B cell (primary cell): ENCODE measurements around the gene DHRS7. TPM values are rescaled to one million over a fixed set of nuclear protein-coding genes. Genes with fewer than 3 reads are reported as not detected.

ENCODE experiments used
- ATAC-seq: fragments of 200-7000 bp; cut with Tn5 transposase; one replicate; pipeline ENCODE4 v1.10.0; 2021; ENCODE audit warnings: low read depth, mild to moderate bottlenecking, moderate number of reproducible peaks, moderate library complexity
- CTCF ChIA-PET: fragments of 350-600 bp; sonication (Branson Sonifier 250); formaldehyde crosslinking; loops from one replicate; lab custom pipeline; 2021; ENCODE audit warnings: antibody characterized with exemption, inconsistent platforms; lab: Charles Lee
- POLR2A ChIA-PET: fragments of 350-600 bp; sonication (Branson Sonifier 250); formaldehyde crosslinking; loops from one replicate; lab custom pipeline; 2021; ENCODE audit warnings: antibody characterized with exemption; lab: Charles Lee
- DNase-seq: peaks from one replicate; pipeline ENCODE4 v3.0.0; 2013
- H2AFZ ChIP-seq: 2 replicates; pipeline ENCODE4 v1.6.1; 2012; ENCODE audit warnings: mild to moderate bottlenecking, low read depth, low read length; ENCODE audit not compliant: insufficient read depth, poor library complexity, severe bottlenecking
- H3K27ac ChIP-seq, 2 donors: 1 replicate in 1 of 2; 2 replicates in 1 of 2; pipeline ENCODE4 v1.5.1; 2012 to 2013; ENCODE audit warnings: low read length in 2 of 2, mild to moderate bottlenecking in 2 of 2, moderate library complexity in 1 of 2
- H3K27me3 ChIP-seq, 4 experiments: fragments of 200-600 bp in 1 of 4; sonication (generic) in 1 of 4; replicated peaks in 1 of 4; 1 replicate in 2 of 4; 2 replicates in 2 of 4; pipeline versions ENCODE4 v1.6.1 to v1.7.0; 2013 to 2016; ENCODE audit warnings: low read length in 3 of 4, mild to moderate bottlenecking in 2 of 4, mixed read lengths in 1 of 4, moderate library complexity in 1 of 4; ENCODE audit not compliant: insufficient read depth in 4 of 4, control insufficient read depth in 3 of 4; ENCODE audit errors: control extremely low read depth in 1 of 4
- H3K36me3 ChIP-seq, 2 experiments: replicated peaks in 1 of 2; 1 replicate in 1 of 2; 2 replicates in 1 of 2; pipeline versions ENCODE4 v1.6.1 to v1.7.1; 2013; ENCODE audit warnings: low read length in 1 of 2; ENCODE audit not compliant: insufficient read depth in 2 of 2, control insufficient read depth in 1 of 2; ENCODE audit errors: control extremely low read depth in 1 of 2, extremely low read depth in 1 of 2
- H3K4me1 ChIP-seq, 2 donors: fragments of 200-600 bp in 1 of 2; sonication (generic) in 1 of 2; 1 replicate in 1 of 2; 2 replicates in 1 of 2; pipeline versions ENCODE4 v1.5.1 to v1.6.1; 2013 to 2017; ENCODE audit warnings: low read length in 2 of 2; ENCODE audit not compliant: control insufficient read depth in 2 of 2, insufficient read depth in 2 of 2
- H3K4me2 ChIP-seq: replicated peaks from 2 replicates; pipeline ENCODE3; 2012; ENCODE audit warnings: mild to moderate bottlenecking, low read depth, low read length; ENCODE audit not compliant: poor library complexity, severe bottlenecking
- H3K4me3 ChIP-seq, 5 experiments: fragments of 200-600 bp in 1 of 5; sonication (generic) in 1 of 5; 1 replicate in 3 of 5; 2 replicates in 2 of 5; pipeline versions ENCODE4 v1.5.1 to v1.7.0; 2011 to 2016; ENCODE audit warnings: low read length in 4 of 5, mild to moderate bottlenecking in 4 of 5, low read depth in 2 of 5, control low read depth in 1 of 5, moderate library complexity in 1 of 5; ENCODE audit not compliant: insufficient read depth in 1 of 5; ENCODE audit errors: control extremely low read depth in 1 of 5, extremely low read depth in 1 of 5
- H3K79me2 ChIP-seq: fragments of 200-600 bp; sonication (generic); one replicate; pipeline ENCODE4 v1.6.0; 2016; ENCODE audit warnings: low read length; ENCODE audit not compliant: control insufficient read depth, insufficient read depth
- H3K9ac ChIP-seq: fragments of 200-600 bp; sonication (generic); 2 replicates; pipeline ENCODE4 v1.6.1; 2017; ENCODE audit warnings: mild to moderate bottlenecking, low read length, moderate library complexity
- H3K9me3 ChIP-seq, 3 donors: one replicate each; pipeline versions ENCODE4 v1.6.1 to v1.7.1; 2013; ENCODE audit warnings: low read length in 2 of 3; ENCODE audit not compliant: control insufficient read depth in 2 of 3, insufficient read depth in 1 of 3; ENCODE audit errors: control extremely low read depth in 1 of 3
- H4K20me1 ChIP-seq: 2 replicates; pipeline ENCODE4 v1.6.0; 2012; ENCODE audit warnings: mild to moderate bottlenecking, low read length; ENCODE audit not compliant: insufficient read depth, control insufficient read depth, poor library complexity, severe bottlenecking
- H3K27ac Mint-ChIP-seq: one replicate; pipeline ENCODE4 v1.8.0; 2021; ENCODE audit warnings: mixed read lengths
- H3K27me3 Mint-ChIP-seq: one replicate; pipeline ENCODE4 v1.8.0; 2021; ENCODE audit warnings: mixed read lengths
- H3K4me1 Mint-ChIP-seq: one replicate; pipeline ENCODE4 v1.8.0; 2021; ENCODE audit warnings: mixed read lengths
- H3K4me3 Mint-ChIP-seq: one replicate; pipeline ENCODE4 v1.8.0; 2021; ENCODE audit warnings: mixed read lengths
- H3K9me3 Mint-ChIP-seq: one replicate; pipeline ENCODE4 v1.8.0; 2022; ENCODE audit warnings: mixed read lengths; ENCODE audit not compliant: insufficient read depth
- EZH2 ChIP-seq: IDR thresholded peaks from 2 replicates; pipeline ENCODE4 v1.6.1; 2012; ENCODE audit warnings: borderline replicate concordance, low read depth, mild to moderate bottlenecking, moderate library complexity, low read length; ENCODE audit not compliant: insufficient read depth, poor library complexity, severe bottlenecking
- WGBS: methylation state at CpG from one replicate; pipeline ENCODE4 v1.1.5; 2013; ENCODE audit warnings: missing lambda C conversion rate; ENCODE audit not compliant: insufficient coverage; 5-methylcytosine and 5-hydroxymethylcytosine counted together
- intact Hi-C: fragments of 100-400 bp; cut with micrococcal nuclease; formaldehyde crosslinking; loops from one replicate; pipeline ENCODE4 v1.10.0; 2022
- polyA plus RNA-seq: library from polyadenylated mRNA; depleted of rRNA; stranded (reverse); fragments of >200 nt; gene quantifications from 2 replicates; pipeline ENCODE4 v1.2.3, GENCODE V29; 2012
- total RNA-seq, 2 donors: library from RNA; stranded (reverse); fragments of 120-200 nt in 1 of 2; gene quantifications; 1 replicate in 1 of 2; 2 replicates in 1 of 2; pipeline versions ENCODE4 v1.2.3 to v1.2.4, GENCODE V29; 2013 to 2022
- TF ChIP-seq, protein P1 (sequence below): fragments of 200-600 bp; IDR thresholded peaks from one replicate; pipeline ENCODE4 v1.8.0; 2022; ENCODE audit warnings: antibody characterized with exemption, mild to moderate bottlenecking

Gene DHRS7
- total and polyA plus RNA-seq, 2 donors (not counting 1 experiment from before 2014, with no cell fraction given): 25.0 to 47.5 TPM

DNA sequence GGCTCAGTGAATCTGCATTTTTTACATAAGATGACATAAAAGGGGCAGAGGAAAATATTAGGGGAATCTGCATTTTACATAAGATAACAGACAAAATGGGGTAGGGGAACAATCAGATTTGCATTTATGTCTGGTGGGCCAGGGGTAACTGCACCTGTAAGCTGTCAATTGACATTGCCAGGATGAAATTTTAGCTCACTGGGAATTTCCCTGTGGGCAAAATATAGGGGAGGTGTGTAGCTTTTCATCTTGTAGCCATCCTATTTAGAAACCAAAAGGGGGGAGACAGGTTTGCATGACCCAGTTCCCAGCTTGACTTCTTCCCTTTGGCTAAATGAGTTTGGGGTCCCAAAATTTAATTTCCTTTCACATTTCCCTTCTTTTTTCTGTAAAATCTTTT is 70.0 kb downstream of the DHRS7 start:
- ChIA-PET CTCF (interaction anchor here (1.1 kb wide), 1 partner anchor 125 kb away, joined by 3 read pairs; no protein-coding TSS in a partner anchor), POLR2A (no interaction called here)
- H3K27me3 ChIP-seq: no peaks in the 10 kb centered on the region
- H3K79me2 ChIP-seq: peaks cover 73% of the 10 kb centered on the region
- no peak overlapping the region for H3K4me2 ChIP-seq
- no peaks in the 10 kb centered on the region for H4K20me1 ChIP-seq
- H3K9ac ChIP-seq: no peak overlapping the region
- no peak overlapping the region for H2AFZ ChIP-seq
- Mint-ChIP-seq H3K27me3 (no peaks in the 10 kb centered on the region), H3K4me3 (no peak overlapping the region), H3K4me1 (peaks cover 44% of the 10 kb centered on the region), H3K9me3 (no peaks in the 10 kb centered on the region), H3K27ac (no peak overlapping the region)
- H3K36me3 ChIP-seq: peaks cover 0 to 4% of the 10 kb centered on the region in 2 experiments
- no peak overlapping the region for H3K4me3 ChIP-seq
- ATAC-seq (no peak), DNase-seq (peak; percentile 36)
- H3K9me3 ChIP-seq: no peaks in the 10 kb centered on the region
- H3K4me1 ChIP-seq: peaks cover 19 to 21% of the 10 kb centered on the region in 2 donors
- TF ChIP-seq EZH2: no peak
- TF ChIP-seq, protein P1, sequence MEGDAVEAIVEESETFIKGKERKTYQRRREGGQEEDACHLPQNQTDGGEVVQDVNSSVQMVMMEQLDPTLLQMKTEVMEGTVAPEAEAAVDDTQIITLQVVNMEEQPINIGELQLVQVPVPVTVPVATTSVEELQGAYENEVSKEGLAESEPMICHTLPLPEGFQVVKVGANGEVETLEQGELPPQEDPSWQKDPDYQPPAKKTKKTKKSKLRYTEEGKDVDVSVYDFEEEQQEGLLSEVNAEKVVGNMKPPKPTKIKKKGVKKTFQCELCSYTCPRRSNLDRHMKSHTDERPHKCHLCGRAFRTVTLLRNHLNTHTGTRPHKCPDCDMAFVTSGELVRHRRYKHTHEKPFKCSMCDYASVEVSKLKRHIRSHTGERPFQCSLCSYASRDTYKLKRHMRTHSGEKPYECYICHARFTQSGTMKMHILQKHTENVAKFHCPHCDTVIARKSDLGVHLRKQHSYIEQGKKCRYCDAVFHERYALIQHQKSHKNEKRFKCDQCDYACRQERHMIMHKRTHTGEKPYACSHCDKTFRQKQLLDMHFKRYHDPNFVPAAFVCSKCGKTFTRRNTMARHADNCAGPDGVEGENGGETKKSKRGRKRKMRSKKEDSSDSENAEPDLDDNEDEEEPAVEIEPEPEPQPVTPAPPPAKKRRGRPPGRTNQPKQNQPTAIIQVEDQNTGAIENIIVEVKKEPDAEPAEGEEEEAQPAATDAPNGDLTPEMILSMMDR: no peak
- intact Hi-C loops: loop anchor here (10.0 kb wide), 1 partner anchor 630 kb away; the partner anchor contains the start of gene SIX4
- no peak overlapping the region for H3K27ac ChIP-seq

DNA sequence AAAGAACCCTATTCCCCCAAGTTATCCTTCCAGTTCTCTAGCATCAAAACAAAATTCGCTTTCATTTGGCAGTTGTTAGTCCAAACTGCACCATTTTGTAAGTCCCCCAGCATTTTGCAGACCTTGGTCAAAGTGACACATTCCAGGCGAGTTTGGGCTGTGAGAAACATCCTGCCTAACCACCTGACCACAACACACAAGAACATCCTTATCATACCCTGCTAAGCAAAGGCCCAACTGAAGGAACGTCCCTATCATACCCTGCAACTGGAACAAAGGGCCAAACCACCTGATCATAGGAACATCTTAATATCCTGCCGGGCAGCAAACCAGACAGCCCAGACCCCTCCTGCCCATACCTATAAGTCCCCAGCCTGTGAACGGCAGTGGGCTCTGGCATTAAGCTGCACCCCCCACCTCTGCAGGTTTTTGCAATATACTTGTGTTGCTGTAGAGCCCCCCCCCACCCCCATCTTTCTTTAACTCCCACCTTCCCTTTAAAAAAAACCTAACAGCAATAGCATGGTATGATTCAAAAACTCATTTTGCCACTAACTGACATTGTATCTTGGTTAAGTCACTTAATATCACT is 70.8 kb downstream of the DHRS7 start:
- CTCF ChIA-PET: no interaction called here
- TF ChIP-seq EZH2: no peak
- TF ChIP-seq, protein P1: no peak
- Histone ChIP-seq H3K36me3 (peaks cover 0 to 4% of the 10 kb centered on the region in 2 experiments), H3K27me3 (no peaks in the 10 kb centered on the region), H3K9ac (no peak overlapping the region), H2AFZ (no peak overlapping the region), H3K79me2 (peaks cover 67% of the 10 kb centered on the region), H3K9me3 (no peaks in the 10 kb centered on the region), H3K4me3 (no peak overlapping the region), H3K4me1 (peaks cover 19 to 21% of the 10 kb centered on the region in 2 donors), H3K27ac (no peak overlapping the region), H3K4me2 (no peak overlapping the region), H4K20me1 (no peaks in the 10 kb centered on the region)
- intact Hi-C loops: loop anchor here (5.0 to 10.0 kb wide), 4 partner anchors 630 to 1658 kb away; partner anchors contain the start of genes HIF1A, SIX4, SLC38A6 and TRMT5
- Mint-ChIP-seq H3K9me3 (no peaks in the 10 kb centered on the region), H3K27ac (peak overlapping the region; percentile 47), H3K4me1 (peaks cover 41% of the 10 kb centered on the region), H3K4me3 (peak overlapping the region; percentile 94), H3K27me3 (no peaks in the 10 kb centered on the region)
- POLR2A ChIA-PET: no interaction called here
- ATAC-seq (no peak), DNase-seq (no peak)
- 73% methylated on average over 3 of the region's 5 CpGs for WGBS
